GM18861 (cell line): ENCODE results near the gene TPRX1.
"Not testable (repeated sequence)": the region's sequence is repeated elsewhere in the genome, so short reads cannot be mapped to it uniquely, and the experiment has no call there.

ENCODE experiments used
- ATAC-seq: cut with Tn5 transposase; IDR thresholded peaks from one replicate; pipeline ENCODE4 v1.9.1; 2021; ENCODE audit not compliant: unreplicated experiment

The TPRX1 gene

DNA sequence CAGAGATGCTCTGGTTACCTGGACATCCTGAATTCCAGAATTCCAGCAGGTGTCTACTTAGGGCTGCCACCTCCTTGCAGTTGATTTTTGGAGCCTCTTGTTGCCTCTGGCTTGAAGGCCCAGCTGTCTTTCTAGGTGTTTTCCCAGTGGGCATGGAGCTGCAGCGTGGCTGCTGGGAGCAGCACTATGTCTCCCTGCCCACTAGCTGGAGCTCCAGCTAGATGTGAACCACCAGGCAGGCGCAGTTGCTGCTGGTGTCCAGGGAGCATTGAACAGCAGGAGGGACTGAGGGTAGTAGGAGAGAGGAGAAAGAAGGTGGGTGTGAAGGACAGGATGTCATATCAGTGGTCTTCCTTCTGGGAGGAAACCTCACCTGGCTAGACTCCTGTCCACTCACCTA is 35.7 kb downstream of the TPRX1 start:
- no peak for ATAC-seq

DNA sequence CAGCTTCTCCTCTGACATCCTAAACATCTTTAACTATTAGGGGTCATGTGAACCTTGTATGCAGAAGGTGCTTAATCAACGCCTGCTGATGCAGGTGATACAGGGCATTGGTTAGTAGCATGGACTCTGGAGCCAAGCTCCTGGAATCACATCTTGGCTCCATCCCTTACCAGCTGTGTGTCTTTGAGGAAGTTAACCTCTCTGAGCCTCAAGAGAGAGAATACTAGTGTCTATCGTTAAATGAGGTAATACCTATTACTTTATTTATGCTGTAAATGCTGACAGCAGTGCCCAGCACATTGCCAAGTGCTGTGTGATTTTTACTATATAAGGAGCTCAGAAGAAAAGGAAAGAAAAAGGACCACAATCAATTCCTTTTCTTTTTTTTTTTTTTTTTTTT is 37.0 kb downstream of the TPRX1 start:
- no peak for ATAC-seq

DNA sequence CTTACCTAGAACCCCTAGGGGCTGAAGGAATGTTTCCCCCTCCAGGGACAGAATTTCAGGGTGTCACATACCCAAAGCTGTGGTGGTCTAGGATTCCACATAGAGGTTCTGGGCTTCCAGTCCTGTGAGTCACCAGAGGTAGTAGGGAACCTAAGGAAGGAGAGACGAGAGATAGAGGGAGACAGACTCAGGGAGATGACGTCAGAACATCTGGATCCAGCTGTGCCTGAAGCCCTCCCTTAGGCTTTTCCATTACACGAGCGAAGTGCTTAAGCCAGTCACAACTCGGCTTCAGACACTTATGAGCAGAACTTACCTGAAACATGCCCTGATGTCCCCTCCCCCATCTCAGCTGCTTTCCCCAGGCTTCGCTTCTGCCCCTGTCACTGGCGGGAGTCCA is 37.7 kb downstream of the TPRX1 start:
- no peak for ATAC-seq

DNA sequence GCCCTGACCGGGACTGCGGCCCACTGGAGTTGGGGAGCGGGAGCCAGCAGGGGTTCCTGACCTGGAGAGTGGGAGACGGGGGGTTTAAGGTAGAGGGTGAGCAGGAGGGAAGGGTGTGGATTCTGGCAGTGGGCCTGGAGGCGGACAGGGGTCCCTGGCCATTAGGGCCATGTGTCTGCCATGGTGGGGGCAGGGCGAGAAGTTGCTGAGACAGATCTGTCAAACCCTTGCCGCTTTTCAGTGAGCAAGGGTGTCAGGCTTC is 38.1 kb downstream of the TPRX1 start:
- no peak for ATAC-seq

DNA sequence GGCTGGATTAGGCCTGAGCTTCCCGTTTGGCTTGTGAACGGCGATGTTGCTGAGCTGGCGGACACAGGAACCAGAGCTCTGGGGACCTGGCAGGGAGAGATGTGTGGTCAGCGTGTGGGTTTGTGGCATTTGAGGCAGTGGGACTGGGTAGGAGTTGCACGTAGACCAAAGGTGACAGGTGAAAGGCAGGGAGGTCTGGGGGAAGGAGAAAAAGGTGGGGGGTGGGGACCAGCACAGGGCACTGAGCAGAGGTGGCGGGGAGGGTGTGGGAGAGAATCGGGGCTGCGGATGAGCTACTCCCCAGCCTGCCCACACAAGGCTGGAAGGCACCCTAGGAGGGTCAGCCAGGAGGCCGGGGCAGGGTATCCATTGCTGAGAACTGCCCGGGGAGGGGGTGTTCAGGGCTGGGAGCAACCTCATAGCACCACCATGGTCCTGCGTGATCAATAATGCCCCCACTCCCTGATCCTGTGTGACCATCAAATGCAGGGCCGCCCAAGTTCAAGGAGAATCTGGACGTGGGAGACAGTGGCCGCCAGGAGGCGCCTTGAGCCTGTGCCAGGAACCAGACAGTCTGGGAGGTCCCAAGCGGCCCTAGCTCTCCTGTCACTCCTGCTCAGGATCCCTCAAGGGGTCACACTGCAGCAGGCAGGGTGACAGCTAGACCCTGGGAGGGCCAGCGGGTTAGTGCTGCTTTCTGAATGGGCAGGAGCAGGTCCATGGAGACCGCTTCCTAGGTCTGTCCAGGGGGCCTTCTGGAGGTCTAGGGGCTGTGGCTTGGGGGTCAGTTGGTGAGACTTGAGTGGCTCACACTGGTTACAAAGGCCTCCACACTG is 38.6 kb downstream of the TPRX1 start:
- ATAC-seq = no peak

DNA sequence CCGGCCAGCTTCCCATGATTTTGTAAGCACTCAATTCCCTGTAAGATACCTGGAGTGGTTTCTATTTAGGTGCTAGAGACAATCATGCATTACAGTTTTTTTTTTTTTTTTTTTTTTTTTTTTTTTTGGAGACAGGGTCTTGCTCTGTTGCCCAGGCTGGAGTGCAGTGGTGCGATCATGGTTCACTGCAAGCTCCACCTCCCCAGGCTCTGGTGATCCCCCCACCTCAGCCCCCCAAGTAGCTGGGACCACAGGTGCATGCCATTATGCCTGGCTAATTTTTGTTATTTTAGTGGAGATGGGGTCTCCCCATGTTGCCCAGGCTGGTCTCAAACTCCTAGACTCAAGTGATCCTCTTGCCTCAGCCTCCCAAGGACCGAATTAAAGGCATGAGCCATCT is 39.6 kb downstream of the TPRX1 start:
- not testable (repeated sequence) for ATAC-seq

DNA sequence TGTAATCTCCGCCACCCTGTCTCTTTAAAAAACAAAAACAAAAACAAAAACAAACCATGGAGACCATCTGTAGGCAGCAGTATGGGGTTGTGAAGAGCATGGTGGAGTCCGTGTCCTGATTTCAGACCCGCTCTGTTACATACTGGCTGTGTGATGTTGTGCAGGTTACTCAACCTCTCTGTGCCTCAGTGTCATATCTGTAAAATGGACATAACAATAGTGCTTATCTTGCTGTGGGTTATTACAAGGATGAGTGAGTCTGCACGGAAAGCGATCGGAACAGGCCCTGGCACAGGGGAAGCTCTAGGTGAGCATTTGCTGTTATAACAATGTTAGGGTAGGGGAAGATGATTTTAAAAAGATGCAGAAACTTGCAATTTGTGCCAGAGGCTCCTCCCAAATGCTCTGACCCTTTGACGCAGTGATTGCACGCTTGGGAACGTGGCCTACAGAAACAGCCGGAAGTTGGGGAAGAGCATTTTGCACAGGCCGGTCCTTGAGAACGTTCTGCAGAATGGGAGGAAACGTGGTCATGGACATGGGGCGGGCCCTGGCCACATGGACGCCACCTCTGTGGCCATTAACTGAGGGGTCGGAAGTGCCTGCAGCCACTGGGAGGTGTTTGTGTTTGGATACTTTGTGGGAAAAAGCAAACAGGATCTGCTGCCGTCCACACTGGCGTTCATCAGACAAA is 41.6 kb downstream of the TPRX1 start:
- ATAC-seq = no peak

DNA sequence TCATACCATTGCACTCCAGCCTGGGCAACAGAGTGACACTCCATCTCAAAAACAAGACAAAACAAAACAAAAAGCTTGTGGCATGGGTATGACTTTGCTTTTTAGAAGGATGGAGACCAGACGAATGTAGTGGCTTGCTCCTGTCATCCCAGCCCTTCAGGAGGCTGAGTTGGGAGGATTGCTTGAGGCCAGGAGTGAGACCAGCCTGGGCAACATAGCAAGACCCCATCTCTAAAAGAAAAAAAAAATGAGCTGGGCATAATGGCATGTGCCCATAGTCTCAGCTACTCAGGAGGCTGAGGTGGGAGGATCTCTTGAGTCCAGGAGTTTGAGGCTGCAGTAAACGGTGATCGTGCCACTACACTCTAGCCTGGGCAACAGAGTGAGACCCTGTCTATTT is 42.2 kb downstream of the TPRX1 start:
- no peak for ATAC-seq

DNA sequence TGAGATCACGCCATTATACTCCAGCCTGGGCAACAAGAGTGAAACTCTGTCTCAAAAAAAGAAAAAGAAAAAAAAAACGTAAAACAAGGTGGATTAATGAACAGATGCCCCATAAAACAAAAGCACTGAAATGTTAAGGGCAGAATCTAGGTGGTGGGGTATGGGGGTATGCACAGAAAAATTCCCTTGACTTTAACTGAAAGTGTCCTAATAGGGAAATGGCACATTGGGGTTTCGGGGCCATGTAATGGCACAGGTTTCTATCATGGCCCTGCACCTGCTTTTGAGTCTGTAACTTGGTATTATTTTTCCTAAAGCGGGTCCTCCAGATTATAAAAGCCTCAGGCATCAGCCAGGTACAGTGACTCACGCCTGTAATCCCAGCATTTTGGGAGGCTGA is 42.8 kb downstream of the TPRX1 start:
- no peak for ATAC-seq

DNA sequence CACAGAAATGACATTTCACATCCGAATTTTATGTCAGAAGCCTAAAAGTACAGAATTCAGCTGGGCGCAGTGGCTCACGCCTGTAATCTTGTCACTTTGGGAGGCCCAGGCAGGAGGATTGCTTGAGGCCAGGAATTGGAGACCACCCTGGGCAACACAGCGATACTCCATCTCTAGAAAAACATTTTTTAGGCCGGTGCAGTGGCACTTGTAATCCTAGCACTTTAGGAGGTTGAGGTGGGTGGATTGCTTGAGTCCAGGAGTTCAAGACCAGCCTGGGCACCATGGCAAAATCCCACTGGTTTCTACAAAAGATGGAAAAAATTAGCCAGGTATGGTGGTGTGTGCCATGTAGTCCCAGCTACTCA is 43.7 kb downstream of the TPRX1 start:
- ATAC-seq = no peak

DNA sequence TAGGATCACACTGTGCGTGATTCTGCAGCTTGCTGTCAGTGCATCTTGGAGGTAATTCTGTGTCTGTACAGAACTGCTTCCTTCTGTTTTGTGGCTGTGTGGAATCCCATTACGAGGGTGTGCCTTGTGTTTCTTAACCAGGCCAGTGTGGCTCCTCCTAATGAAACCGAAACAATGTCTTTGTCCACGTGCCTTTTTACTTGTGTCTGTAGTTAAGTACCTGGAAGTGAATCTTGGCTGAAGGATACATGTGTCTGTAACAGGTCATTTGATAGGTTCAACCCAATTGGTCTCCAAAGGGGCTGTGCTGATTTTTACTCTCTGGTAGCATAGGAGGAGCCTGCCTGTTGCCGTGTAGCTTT is 45.9 kb downstream of the TPRX1 start:
- no peak for ATAC-seq

DNA sequence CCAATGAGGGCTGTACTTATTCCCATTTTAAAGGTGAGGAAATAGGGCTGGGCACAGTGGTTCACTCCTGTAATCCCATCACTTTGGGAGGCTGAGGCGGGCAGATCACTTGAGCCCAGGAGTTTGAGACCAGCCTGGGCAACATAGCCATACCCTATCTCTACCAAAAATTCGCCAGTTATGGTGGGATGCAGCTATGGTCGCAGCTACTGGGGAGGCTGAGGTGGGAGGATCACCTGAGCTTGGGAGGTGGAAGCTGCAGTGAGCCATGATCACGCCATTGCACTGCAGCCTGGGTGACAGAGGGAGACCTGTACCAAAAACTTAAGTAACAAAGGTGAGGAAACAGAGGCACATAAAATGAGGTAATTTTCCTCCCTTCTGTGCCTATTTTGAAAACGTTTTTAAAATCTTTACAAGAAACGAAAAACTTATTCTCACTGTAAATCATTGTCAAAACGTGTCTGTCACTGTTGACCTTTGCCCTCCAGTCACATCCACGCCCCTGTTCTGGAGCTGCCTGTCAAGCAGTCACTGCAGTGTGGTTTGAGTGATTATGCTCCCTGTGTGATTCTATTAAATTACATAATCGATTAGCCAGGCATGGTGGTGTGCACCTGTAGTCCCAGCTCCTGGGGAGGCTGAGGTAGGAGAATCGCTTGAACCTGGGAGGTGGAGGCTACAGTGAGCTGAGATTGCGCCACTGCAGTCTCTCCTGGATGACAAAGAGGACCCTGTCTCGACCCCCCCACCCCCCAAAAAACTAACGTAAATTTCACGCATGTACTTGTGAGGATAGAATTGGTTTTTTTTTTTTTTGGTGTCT is 46.5 kb downstream of the TPRX1 start:
- ATAC-seq = no peak

DNA sequence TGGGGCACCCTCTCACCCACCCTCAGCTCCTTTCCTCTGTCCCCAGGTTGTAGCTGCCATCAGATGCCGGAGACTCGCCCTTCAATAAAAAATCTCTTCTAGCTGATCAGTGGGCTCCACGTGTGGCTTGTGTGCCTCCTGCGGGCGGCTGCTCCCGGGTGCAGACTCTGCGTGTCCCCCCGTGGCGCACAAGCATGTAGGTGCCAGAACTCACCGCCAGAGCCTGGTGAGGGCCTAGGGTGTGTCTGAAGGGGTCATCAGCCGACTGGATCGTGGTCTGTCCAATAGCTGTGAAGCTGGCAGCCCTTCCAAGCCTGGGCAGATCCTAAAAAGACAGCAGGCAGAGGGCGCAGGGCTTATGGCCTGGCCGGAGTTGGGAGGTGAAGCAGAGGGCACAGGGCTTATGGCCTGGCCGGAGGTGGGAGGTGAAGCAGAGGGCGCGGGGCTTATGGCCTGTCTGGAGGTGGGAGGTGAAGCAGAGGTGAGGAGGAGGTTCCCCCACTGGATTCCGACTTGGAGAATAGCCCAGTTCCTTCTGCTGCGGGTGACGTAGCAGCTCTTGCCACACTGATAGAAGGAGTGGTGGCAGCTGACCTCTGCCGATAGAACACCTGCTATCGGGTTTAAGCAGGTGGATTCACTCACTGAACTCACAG is 47.3 kb downstream of the TPRX1 start:
- ATAC-seq = no peak

DNA sequence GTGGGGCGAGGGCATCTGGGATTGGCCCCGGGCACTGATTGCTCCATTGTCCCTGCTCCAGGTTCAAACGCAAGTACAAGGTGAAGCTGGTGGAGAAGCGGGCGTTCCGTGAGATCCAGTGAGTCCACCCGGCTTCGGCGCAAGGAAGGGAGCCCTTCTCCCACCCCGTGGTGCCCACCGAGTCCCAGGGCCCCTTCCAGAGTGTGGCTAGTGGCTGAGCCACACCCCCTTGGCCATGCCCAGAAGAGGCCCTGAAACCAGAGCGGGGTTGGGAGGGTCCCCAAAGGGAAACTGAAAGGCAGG is 47.8 kb downstream of the TPRX1 start:
- ATAC-seq = no peak

DNA sequence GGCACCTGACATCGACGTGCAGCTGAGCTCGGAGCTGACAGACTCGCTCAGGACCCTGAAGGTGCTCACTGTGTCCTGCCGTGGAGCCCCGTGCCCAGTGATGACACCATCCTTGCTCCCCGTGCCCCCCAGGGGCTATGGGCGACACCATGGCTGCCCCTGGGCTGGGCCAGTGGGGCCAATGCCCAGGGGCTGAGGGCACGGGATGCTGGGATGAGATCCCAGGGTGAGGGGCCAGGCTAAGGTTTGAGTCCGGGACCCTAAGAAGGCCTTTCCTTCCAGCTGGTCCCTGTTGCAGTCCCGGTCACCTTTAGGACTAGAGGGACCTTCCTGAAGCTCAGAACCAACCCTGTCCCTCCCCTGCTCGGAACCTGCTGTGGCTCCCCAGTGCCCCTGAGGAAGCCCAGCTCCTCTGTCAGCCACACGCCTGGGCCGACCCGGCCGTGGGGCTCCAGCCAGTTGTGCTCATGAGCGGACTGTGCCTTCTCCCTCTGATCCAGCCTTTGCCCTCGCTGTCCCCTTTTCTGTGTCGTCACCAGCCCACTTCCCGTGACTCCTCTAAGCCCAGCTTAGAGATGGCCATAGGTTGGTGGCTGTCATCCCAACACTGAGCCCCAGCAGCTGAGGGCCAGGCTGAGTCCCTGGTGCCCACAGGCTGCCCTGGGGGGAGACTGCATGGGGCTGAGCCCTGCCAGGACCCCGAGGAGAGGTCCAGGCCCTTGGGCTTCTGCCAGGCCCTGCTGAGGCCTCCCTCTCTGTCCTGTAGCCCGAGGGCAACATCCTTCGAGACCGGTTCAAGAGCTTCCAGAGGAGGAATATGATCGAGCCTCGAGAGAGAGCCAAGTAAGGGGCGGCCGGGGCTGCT is 48.4 kb downstream of the TPRX1 start:
- no peak for ATAC-seq

DNA sequence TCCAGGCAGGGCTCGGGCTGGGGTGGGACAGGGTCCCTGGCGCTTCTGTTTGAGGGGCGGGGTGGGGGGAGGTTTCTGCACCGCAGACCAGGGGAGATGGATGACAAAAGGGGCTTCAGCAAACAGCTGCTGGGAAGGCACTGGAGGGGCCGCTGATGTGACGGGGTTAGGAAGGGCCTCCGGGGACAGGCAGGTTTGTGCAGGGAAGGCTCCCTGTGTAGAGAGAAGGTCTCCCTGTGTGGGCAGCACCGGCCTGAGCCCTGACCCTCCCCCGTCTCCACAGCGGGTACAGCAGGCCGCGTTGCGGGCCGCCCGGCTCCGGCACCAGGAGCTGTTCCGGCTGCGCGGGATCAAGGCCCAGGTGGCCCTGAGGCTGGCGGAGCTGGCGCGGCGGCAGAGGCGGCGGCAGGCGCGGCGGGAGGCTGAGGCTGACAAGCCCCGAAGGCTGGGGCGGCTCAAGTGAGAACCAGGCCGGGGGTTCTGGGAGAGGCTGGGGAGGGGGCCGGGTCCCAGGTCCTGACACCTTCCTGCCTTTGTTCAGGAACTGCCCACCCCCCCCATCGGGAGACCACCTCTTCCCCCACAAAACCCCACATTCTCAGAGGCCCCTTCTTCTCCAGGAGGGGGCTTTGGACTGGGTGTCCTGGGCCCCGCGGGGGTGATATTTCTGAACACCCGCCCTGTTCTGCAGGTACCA is 49.1 kb downstream of the TPRX1 start:
- ATAC-seq = no peak

DNA sequence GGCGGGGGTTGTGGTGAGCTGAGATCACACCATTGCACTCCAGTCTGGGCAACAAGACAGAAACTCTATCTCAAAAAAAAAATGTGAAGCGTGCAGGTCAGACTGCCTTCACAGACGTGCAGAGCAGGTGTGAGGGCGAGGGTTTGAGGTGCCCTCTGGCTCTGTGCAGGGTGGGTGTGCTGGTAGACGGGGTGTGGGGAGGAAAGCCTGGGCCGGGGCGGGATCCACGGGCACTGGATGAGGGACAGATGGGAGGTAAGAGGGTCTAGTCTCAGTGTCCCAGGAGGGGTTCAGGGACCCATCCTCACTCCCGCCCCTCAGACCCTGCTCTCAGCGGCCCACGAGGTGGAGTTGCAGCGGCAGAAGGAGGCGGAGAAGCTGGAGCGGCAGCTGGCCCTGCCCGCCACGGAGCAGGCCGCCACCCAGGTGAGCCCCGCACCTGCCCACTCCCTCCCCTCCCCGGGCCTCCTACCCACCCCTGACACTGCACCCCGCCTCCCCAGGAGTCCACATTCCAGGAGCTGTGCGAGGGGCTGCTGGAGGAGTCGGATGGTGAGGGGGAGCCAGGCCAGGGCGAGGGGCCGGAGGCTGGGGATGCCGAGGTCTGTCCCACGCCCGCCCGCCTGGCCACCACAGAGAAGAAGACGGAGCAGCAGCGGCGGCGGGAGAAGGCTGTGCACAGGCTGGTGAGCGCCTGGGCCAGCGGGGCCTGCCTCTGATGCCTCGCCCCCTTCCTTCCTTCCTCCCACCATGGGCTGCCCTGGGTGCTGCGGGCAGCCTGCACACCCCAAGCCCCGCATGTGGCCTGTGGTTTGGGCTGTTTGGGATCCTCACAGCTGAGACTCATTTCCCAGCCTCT is 49.9 kb downstream of the TPRX1 start:
- ATAC-seq = no peak

DNA sequence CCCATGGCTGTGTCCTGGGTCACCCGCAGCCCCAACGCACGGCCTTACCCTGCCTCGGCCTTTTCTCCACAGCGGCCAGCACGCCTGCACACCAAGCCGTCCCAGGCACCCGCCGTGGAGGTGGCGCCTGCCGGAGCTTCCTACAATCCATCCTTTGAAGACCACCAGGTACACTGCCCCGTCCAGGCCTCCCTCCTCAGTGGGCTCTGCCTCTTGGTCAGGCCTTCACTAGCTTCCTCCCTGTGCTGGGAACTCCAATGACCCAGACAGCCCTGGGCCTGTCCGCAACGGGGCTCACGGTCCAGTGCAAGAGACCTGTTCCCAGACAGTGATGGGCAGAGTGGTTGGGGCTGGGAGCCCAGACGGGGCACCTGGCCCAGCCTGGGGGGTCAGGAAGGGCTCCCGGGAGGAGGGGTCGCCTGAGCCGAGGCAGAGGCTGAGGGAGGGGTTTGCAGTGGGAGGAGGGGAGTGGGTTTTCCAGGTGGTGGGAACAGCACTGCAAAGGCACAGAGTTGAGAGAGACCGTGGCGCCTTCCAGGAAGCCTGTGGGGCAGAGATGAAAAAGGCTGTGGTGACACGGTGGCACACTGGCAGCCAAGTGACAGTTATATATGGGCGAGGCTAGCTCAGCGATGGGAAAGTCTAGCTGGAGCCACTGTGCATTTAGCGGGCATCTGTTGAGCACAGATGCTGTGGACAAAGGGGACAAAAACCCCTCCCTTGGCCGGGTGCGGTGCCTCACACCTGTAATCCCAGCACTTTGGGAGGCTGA is 51.7 kb downstream of the TPRX1 start:
- ATAC-seq = no peak
